Measurements from ENCODE around the gene EGLN1. TPM values are rescaled to one million over a fixed set of nuclear protein-coding genes. Genes with fewer than 3 reads are reported as not detected.
"Not testable (repeated sequence)": the region's sequence is repeated elsewhere in the genome, so short reads cannot be mapped to it uniquely, and the experiment has no call there.

EGLN1 gene
- total RNA-seq, result 10 to 100 TPM; 14.2 to 27.5 (median 24.5) TPM
- total RNA-seq (2013), result 35.2 TPM

DNA sequence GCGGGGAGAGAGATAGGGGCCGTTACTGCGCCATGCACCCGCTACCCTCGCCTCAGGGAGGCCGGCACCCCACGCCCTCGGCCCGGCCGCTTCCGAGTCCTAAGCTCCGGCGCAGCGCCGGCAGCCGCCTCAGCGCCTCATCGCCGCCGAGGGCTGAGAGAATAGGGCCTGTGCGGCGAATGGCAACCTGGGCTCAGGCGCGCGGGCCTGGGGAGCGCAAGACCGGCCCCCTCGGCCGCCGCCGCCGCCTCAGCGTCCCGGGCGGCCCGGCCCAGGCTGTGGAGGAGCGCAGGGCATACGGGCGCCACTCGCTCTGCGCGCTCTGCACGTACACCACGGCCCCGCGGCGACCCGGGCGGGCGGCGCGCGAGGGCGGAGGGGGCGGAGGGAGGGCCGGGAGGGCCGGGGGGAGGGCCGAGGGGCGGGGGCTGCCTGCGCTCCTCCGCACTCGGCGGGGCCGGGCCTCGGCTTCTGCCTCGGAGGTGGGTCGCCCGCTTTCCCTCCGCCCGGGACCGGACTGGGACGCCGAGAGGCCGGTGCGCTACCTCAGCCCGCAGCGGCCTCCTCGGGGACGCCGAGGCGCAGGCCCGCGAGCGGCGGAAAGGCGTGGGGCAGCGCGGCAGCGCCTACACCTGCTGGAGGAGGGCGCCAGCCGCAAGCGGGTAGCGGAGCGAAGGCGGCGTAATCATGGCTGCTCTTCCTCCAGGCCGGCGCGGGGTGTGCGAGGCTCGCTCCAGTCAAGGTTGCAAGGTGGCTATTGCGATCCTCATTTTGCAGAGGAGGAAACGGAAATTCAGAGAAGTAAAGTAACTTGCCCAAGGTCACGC is at the start of gene EGLN1:
EGLN1 (minus strand) TSS at position 317 of the 827 bp plus-strand sequence. CDS start 399 bp downstream, outside the sequence.
- H3K4me3 Mint-ChIP-seq, result peak within 1 kb of the TSS; percentile 88
- TF ChIP-seq CTCF (IDR thresholded peaks at IDR 0.05), result no peak
- ATAC-seq (peak; percentile 82 to 92 (median 85)), DNase-seq (peak; percentile 71 to 89)
- H3K4me1 Mint-ChIP-seq, result peaks cover 40 to 45% of the 10 kb centered on the region in 2 donors
- H3K36me3 Mint-ChIP-seq, result no peaks in the 10 kb centered on the region
- H3K9me3 Mint-ChIP-seq, result no peaks in the 10 kb centered on the region
- Histone ChIP-seq H3K9me3 (ENCODE audit: control insufficient read depth, insufficient read depth, low read length) (no peaks in the 10 kb centered on the region), H3K27ac (ENCODE audit: low read length) (peak within 1 kb of the TSS; percentile 51), H3K4me1 (ENCODE audit: control insufficient read depth, insufficient read depth, low read length) (peaks cover 13% of the 10 kb centered on the region), H3K27me3 (ENCODE audit: control insufficient read depth, insufficient read depth, low read length) (peaks cover 2% of the 10 kb centered on the region), H3K36me3 (ENCODE audit: control insufficient read depth, insufficient read depth, low read length) (no peaks in the 10 kb centered on the region), H3K4me3 (ENCODE audit: low read length) (peak within 1 kb of the TSS; percentile 57)
- intact Hi-C loops (cut with micrococcal nuclease), result loop anchor here (2.0 to 5.0 kb wide), 2 partner anchors 40 to 107 kb away; partner anchors contain the start of gene TSNAX
- peak within 1 kb of the TSS; percentile 54 to 61 for H3K27ac Mint-ChIP-seq
- peaks cover 0 to 9% of the 10 kb centered on the region in 2 donors for H3K27me3 Mint-ChIP-seq (ENCODE audit: low read depth in 2 of 2)
- under 1% methylated on average over 104 of the region's 104 CpGs for WGBS (ENCODE audit: insufficient coverage)

- H3K4me1 ChIP-seq (ENCODE audit: control insufficient read depth, insufficient read depth, low read length); H3K27ac Mint-ChIP-seq; ATAC-seq; H3K4me1 Mint-ChIP-seq; H3K9me3 ChIP-seq (ENCODE audit: control insufficient read depth, insufficient read depth, low read length); intact Hi-C loops (cut with micrococcal nuclease); H3K9me3 Mint-ChIP-seq; H3K36me3 Mint-ChIP-seq; H3K4me3 ChIP-seq (ENCODE audit: low read length); H3K36me3 ChIP-seq (ENCODE audit: control insufficient read depth, insufficient read depth, low read length); H3K27ac ChIP-seq (ENCODE audit: low read length); H3K4me3 Mint-ChIP-seq; DNase-seq: not testable (repeated sequence)
- no CpG with 5 or more reads among the region's 5 CpGs for WGBS (ENCODE audit: insufficient coverage)
- H3K27me3 Mint-ChIP-seq (ENCODE audit: low read depth in 2 of 2), result peaks cover 27 to 64% of the 10 kb centered on the region in 2 donors
- H3K27me3 ChIP-seq (ENCODE audit: control insufficient read depth, insufficient read depth, low read length), result peaks cover 17% of the 10 kb centered on the region
These were observed 49.4 kb upstream of the EGLN1 start for GRCh38 chr1:231471500-231471899.

DNA sequence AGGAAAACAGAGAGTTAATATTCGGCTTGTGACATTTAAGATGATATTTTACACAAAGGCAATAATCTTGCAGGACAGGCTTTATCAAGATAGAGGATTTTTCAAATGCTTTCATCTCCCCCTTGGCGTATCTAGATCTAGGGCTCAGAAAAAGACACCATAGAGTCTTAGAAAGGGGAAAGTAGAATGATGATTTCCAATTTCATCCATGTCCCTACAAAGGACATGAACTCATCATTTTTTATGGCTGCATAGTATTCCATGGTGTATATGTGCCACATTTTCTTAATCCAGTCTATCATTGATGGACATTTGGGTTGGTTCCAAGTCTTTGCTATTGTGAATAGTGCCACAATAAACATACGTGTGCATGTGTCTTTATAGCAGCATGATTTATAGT is 48.9 kb upstream of the EGLN1 start:
- H3K36me3 Mint-ChIP-seq; H3K4me1 Mint-ChIP-seq; H3K27ac ChIP-seq (ENCODE audit: low read length); H3K4me3 Mint-ChIP-seq; H3K9me3 ChIP-seq (ENCODE audit: control insufficient read depth, insufficient read depth, low read length); H3K36me3 ChIP-seq (ENCODE audit: control insufficient read depth, insufficient read depth, low read length); ATAC-seq; H3K4me1 ChIP-seq (ENCODE audit: control insufficient read depth, insufficient read depth, low read length); intact Hi-C loops (cut with micrococcal nuclease); H3K4me3 ChIP-seq (ENCODE audit: low read length); DNase-seq; H3K9me3 Mint-ChIP-seq; H3K27ac Mint-ChIP-seq: not testable (repeated sequence)
- peaks cover 32 to 64% of the 10 kb centered on the region in 2 donors for H3K27me3 Mint-ChIP-seq (ENCODE audit: low read depth in 2 of 2)
- WGBS (ENCODE audit: insufficient coverage), result 100% methylated on average over 1 of the region's 3 CpGs
- H3K27me3 ChIP-seq (ENCODE audit: control insufficient read depth, insufficient read depth, low read length), result peaks cover 18% of the 10 kb centered on the region

GRCh38 chr1:231467986-231468385 is 45.9 kb upstream of the EGLN1 start:
- Mint-ChIP-seq H3K4me3 (no peak overlapping the region), H3K27me3 (ENCODE audit: low read depth in 2 of 2) (peaks cover 37 to 67% of the 10 kb centered on the region in 2 donors), H3K4me1 (no peaks in the 10 kb centered on the region), H3K27ac (no peak overlapping the region), H3K36me3 (peaks cover 6% of the 10 kb centered on the region), H3K9me3 (peaks cover 0 to 2% of the 10 kb centered on the region in 2 donors)
- no CpG with 5 or more reads among the region's 1 CpG for WGBS (ENCODE audit: insufficient coverage)
- ATAC-seq (no peak), DNase-seq (no peak)
- H3K36me3 ChIP-seq (ENCODE audit: control insufficient read depth, insufficient read depth, low read length), result no peaks in the 10 kb centered on the region
- H3K4me3 ChIP-seq (ENCODE audit: low read length), result no peak overlapping the region
- H3K27ac ChIP-seq (ENCODE audit: low read length), result no peak overlapping the region
- peaks cover 27% of the 10 kb centered on the region for H3K27me3 ChIP-seq (ENCODE audit: control insufficient read depth, insufficient read depth, low read length)
- H3K9me3 ChIP-seq (ENCODE audit: control insufficient read depth, insufficient read depth, low read length), result no peaks in the 10 kb centered on the region
- no peaks in the 10 kb centered on the region for H3K4me1 ChIP-seq (ENCODE audit: control insufficient read depth, insufficient read depth, low read length)
- intact Hi-C loops (cut with micrococcal nuclease), result no loop called here
- TF ChIP-seq CTCF (IDR thresholded peaks at IDR 0.05), result no peak
